ENCODE measurements around the gene FARS2. TPM values are rescaled to one million over a fixed set of nuclear protein-coding genes. Genes with fewer than 3 reads are reported as not detected.

Gene FARS2
- total RNA-seq, 2 experiments from 2014 or later, result 13.8 to 14.3 TPM

DNA sequence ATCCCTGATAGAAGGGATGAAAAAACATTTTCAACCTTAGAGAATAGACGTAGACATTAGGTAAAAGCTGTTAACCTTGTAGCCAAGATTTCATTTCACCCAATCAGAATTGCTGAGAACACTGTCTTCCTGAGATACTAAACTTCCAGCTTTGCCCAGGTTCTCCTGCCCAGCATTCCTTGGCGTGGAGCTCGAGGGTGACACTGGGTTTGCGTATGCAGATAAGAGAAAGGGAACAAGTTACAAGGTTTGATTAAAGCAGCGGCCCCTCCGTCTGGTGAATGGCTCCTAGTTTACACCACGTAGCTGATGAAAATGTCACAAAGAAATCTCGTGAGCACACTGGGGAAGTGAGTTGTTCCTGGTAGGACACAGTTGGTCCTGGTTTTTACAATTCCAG lies 247.8 kb downstream of the FARS2 start:
- ChIA-PET CTCF (ENCODE audit: unreplicated experiment) (no interaction called here), POLR2A (no interaction called here)
- BruUV-seq (replicated peaks), result no TSS peak
- Histone ChIP-seq H3K4me1 (ENCODE audit: insufficient read depth, low read length, poor library complexity, severe bottlenecking) (peaks cover 11% of the 10 kb centered on the region), H2AFZ (ENCODE audit: low read length) (no peak overlapping the region), H3K4me2 (ENCODE audit: low read length) (no peak overlapping the region), H3K4me3 (ENCODE audit: low read depth, low read length, poor library complexity, severe bottlenecking) (no peak overlapping the region), H3K9me2 (ENCODE audit: insufficient read depth, low read length) (no peaks in the 10 kb centered on the region), H3K79me2 (ENCODE audit: insufficient read depth, low read depth, low read length) (no peaks in the 10 kb centered on the region), H3K36me3 (ENCODE audit: insufficient read depth, low read length) (no peaks in the 10 kb centered on the region), H3K9me3 (ENCODE audit: low read length) (no peaks in the 10 kb centered on the region), H3K27ac (ENCODE audit: low read depth, low read length, poor library complexity, severe bottlenecking) (no peak overlapping the region), H4K20me1 (ENCODE audit: insufficient read depth, low read length) (no peaks in the 10 kb centered on the region)
- intact Hi-C loops (cut with micrococcal nuclease; ENCODE audit: unreplicated experiment), result no loop called here
- TF ChIP-seq, protein P1, sequence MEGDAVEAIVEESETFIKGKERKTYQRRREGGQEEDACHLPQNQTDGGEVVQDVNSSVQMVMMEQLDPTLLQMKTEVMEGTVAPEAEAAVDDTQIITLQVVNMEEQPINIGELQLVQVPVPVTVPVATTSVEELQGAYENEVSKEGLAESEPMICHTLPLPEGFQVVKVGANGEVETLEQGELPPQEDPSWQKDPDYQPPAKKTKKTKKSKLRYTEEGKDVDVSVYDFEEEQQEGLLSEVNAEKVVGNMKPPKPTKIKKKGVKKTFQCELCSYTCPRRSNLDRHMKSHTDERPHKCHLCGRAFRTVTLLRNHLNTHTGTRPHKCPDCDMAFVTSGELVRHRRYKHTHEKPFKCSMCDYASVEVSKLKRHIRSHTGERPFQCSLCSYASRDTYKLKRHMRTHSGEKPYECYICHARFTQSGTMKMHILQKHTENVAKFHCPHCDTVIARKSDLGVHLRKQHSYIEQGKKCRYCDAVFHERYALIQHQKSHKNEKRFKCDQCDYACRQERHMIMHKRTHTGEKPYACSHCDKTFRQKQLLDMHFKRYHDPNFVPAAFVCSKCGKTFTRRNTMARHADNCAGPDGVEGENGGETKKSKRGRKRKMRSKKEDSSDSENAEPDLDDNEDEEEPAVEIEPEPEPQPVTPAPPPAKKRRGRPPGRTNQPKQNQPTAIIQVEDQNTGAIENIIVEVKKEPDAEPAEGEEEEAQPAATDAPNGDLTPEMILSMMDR (conservative IDR thresholded peaks at IDR 0.05; ENCODE audit: low read length), result no peak
- TF ChIP-seq EZH2phosphoT487 (IDR thresholded peaks at IDR 0.05; ENCODE audit: borderline replicate concordance, low read depth, low read length), result no peak
- no peak for DNase-seq (ENCODE audit: low spot score)

DNA sequence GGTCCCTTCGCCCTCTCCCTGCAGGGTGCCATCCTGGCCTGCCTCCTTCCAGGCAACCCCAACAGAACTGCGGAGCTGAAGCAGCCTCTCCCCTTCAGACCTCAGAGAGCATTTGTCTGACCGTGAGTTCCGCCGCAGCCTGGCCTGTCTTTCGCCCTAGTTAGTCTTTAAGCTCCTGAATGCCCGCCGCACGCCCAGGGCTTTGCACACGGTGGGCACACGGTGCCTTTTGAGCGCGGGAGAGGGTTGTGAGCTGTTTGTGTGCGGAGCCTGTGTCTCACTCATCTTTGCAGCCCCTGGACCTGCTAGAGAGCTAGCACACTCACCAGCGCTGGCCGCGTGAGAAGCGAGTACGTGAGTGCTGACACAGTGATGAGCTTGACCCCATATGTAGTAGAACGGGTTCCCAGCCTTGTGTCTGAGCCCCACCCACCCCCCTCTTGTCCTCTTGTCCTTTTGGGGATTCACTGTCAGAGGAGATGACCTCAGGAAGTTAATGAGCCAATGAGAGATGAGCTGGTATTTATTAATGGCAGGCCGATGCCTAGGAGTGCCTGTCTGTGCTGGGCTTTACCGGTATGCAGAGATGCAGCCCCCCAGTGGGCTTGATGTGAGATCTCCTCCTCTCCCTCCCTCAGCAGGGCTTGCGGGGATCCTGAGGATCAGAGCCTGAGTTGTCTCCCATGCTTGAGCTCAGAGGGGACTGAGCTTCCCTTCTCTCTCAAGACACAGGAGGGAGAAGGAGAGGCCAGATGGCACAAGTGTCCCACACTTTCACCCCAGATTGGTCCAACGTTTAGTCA lies 249.2 kb downstream of the FARS2 start:
- intact Hi-C loops (cut with micrococcal nuclease; ENCODE audit: unreplicated experiment), result no loop called here
- no TSS peak for BruUV-seq (replicated peaks)
- Histone ChIP-seq H4K20me1 (ENCODE audit: insufficient read depth, low read length) (no peaks in the 10 kb centered on the region), H3K4me1 (ENCODE audit: insufficient read depth, low read length, poor library complexity, severe bottlenecking) (peaks cover 11% of the 10 kb centered on the region), H3K4me2 (ENCODE audit: low read length) (no peak overlapping the region), H3K4me3 (ENCODE audit: low read depth, low read length, poor library complexity, severe bottlenecking) (no peak overlapping the region), H3K9me2 (ENCODE audit: insufficient read depth, low read length) (no peaks in the 10 kb centered on the region), H3K36me3 (ENCODE audit: insufficient read depth, low read length) (no peaks in the 10 kb centered on the region), H3K9me3 (ENCODE audit: low read length) (no peaks in the 10 kb centered on the region), H3K79me2 (ENCODE audit: insufficient read depth, low read depth, low read length) (no peaks in the 10 kb centered on the region), H2AFZ (ENCODE audit: low read length) (no peak overlapping the region), H3K27ac (ENCODE audit: low read depth, low read length, poor library complexity, severe bottlenecking) (no peak overlapping the region)
- DNase-seq (ENCODE audit: low spot score), result no peak
- ChIA-PET CTCF (ENCODE audit: unreplicated experiment) (no interaction called here), POLR2A (interaction anchor here (0.6 kb wide), 2 partner anchors 99 to 396 kb away, joined by 3 to 4 read pairs; no protein-coding TSS in a partner anchor)
- TF ChIP-seq, protein P1 (conservative IDR thresholded peaks at IDR 0.05; ENCODE audit: low read length), result no peak
- TF ChIP-seq EZH2phosphoT487 (IDR thresholded peaks at IDR 0.05; ENCODE audit: borderline replicate concordance, low read depth, low read length), result no peak

- ChIA-PET POLR2A (no interaction called here), CTCF (ENCODE audit: unreplicated experiment) (no interaction called here)
- Histone ChIP-seq H2AFZ (ENCODE audit: low read length) (no peak overlapping the region), H3K4me2 (ENCODE audit: low read length) (no peak overlapping the region), H4K20me1 (ENCODE audit: insufficient read depth, low read length) (no peaks in the 10 kb centered on the region), H3K9me2 (ENCODE audit: insufficient read depth, low read length) (no peaks in the 10 kb centered on the region), H3K79me2 (ENCODE audit: insufficient read depth, low read depth, low read length) (no peaks in the 10 kb centered on the region), H3K9me3 (ENCODE audit: low read length) (no peaks in the 10 kb centered on the region), H3K36me3 (ENCODE audit: insufficient read depth, low read length) (no peaks in the 10 kb centered on the region), H3K4me1 (ENCODE audit: insufficient read depth, low read length, poor library complexity, severe bottlenecking) (peaks cover 4% of the 10 kb centered on the region), H3K4me3 (ENCODE audit: low read depth, low read length, poor library complexity, severe bottlenecking) (no peak overlapping the region), H3K27ac (ENCODE audit: low read depth, low read length, poor library complexity, severe bottlenecking) (no peak overlapping the region)
- intact Hi-C loops (cut with micrococcal nuclease; ENCODE audit: unreplicated experiment), result no loop called here
- no TSS peak for BruUV-seq (replicated peaks)
- DNase-seq (ENCODE audit: low spot score), result no peak
- TF ChIP-seq, protein P1 (conservative IDR thresholded peaks at IDR 0.05; ENCODE audit: low read length), result no peak
- no peak for TF ChIP-seq EZH2phosphoT487 (IDR thresholded peaks at IDR 0.05; ENCODE audit: borderline replicate concordance, low read depth, low read length)
Observed at GRCh38 chr6:5511954-5512353, 250.6 kb downstream of the FARS2 start.
